ENCODE data around the gene HADHB.

The HADHB gene

DNA sequence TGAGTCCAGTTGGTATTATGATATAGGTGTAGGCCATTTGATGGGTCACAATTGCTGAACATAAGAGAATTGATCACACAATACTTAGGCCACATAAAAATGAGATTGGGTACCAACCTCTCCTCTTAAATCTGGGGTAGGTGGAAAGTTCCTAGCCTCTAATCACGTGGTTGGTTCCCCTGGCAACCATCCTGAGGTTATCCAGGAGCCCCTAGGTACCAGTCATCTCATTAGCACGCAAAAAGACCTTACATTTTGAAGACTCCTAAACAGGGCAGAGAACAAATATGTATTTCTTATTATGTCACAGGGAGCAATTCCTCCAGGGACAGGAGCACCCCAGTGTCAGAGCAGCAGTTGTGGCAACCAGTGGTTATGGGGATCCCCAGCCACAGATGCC, 88.6 kb downstream of the HADHB start:
- TF ChIP-seq, protein P1, sequence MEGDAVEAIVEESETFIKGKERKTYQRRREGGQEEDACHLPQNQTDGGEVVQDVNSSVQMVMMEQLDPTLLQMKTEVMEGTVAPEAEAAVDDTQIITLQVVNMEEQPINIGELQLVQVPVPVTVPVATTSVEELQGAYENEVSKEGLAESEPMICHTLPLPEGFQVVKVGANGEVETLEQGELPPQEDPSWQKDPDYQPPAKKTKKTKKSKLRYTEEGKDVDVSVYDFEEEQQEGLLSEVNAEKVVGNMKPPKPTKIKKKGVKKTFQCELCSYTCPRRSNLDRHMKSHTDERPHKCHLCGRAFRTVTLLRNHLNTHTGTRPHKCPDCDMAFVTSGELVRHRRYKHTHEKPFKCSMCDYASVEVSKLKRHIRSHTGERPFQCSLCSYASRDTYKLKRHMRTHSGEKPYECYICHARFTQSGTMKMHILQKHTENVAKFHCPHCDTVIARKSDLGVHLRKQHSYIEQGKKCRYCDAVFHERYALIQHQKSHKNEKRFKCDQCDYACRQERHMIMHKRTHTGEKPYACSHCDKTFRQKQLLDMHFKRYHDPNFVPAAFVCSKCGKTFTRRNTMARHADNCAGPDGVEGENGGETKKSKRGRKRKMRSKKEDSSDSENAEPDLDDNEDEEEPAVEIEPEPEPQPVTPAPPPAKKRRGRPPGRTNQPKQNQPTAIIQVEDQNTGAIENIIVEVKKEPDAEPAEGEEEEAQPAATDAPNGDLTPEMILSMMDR (IDR thresholded peaks at IDR 0.05; ENCODE audit: insufficient read depth, low read depth, low read length, missing control alignments), result no peak
- no peak for DNase-seq (ENCODE audit: low read depth)
- H3K4me3 ChIP-seq (ENCODE audit: low read length), result no peak overlapping the region

DNA sequence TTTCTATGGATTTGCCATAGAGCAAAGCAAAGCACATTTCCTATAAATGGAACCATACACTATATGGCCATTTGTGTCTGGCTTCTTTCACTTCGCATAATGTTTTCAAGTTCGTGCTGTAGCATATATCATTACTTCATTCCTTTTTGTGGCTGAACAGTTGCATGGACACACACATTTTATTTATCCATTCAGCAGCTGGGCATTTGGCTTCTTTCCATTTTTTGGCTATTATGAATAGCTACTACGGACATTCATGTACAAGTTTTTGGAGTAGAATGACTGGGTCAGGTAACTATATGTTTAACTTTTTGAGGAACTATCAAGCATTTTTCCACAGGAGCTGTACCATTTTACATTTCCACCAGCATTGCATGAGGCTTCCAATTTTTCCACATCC, 90.5 kb downstream of the HADHB start:
- DNase-seq (ENCODE audit: low read depth), result no peak
- TF ChIP-seq, protein P1 (IDR thresholded peaks at IDR 0.05; ENCODE audit: insufficient read depth, low read depth, low read length, missing control alignments), result no peak

DNA sequence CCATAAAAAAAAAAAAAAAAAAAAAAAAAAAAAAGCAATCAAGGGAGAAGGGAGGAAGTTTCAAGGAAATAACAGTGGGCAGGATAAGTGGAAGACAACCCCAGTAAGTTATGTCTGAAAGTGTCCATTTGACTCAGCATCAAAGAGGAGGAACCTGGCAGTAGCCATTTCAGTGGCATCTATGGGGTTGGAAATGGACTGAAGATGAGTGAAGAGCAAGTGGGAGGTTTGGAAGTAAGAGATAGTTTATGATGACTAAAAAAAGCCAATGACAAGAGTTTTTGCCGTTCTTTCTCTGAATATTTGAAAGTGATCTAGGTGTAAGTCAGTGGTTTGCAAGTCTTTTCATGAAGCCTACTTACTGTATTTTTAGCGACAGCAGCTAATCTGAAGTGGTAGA, 92.0 kb downstream of the HADHB start:
- no peak overlapping the region for H3K4me3 ChIP-seq (ENCODE audit: low read length)
- TF ChIP-seq, protein P1 (IDR thresholded peaks at IDR 0.05; ENCODE audit: insufficient read depth, low read depth, low read length, missing control alignments), result no peak
- no peak for DNase-seq (ENCODE audit: low read depth)

More for the DNA sequence above, 90.5 kb downstream of the HADHB start:
- H3K4me3 ChIP-seq (ENCODE audit: low read length), result no peak overlapping the region

DNA sequence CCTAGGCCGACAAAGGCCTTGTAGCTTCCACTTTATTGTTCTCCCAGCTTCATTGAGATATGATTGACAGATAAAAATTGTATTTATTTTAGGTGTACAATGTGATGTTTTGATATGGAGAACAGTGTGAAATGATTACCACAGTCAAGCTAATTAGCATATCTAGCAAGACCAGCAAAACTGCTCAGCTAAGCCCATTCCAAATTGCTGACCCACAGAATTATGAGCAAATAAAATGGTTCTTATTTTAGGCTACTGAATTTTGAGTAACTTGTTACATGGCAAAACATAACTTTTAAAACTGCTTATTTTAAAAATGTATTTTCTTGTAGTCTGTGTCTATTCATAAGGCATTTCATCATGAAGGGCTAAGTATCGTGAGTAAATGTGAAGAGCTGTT, 92.6 kb downstream of the HADHB start:
- no peak overlapping the region for H3K4me3 ChIP-seq (ENCODE audit: low read length)
- DNase-seq (ENCODE audit: low read depth), result no peak
- TF ChIP-seq, protein P1 (IDR thresholded peaks at IDR 0.05; ENCODE audit: insufficient read depth, low read depth, low read length, missing control alignments), result no peak

Data from epithelial cell of esophagus (primary cell).